Measurements from ENCODE around the gene FLACC1.

DNA sequence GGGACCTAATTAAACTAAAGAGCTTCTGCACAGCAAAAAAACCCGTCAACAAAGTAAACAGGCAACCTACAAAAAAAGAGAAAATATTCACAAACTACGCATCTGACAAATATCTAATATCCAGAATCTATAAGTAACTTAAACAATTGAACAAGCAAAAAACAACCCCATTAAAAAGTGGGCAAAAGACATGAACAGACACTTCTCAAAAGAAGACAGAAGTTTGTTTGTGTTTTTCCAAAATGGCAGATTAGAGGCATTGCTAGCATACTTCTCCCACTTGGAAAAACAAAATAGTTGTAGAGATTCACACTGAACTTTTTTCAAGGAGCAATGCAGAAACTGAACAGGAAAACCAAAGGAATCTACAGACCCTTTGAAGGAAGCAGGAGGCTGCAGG is 37.6 kb downstream of the FLACC1 start:
- TF ChIP-seq CTCF (IDR thresholded peaks at IDR 0.05) (no peak), POLR2A (IDR thresholded peaks at IDR 0.05) (no peak)
